ENCODE data around the gene MOV10. TPM values are rescaled to one million over a fixed set of nuclear protein-coding genes. Genes with fewer than 3 reads are reported as not detected.

MOV10 gene
- total and polyA plus RNA-seq, 10 of the 15 experiments (the other 5 are each of a cell fraction or from before 2014, with no cell fraction given), result 21.0 to 80.3 (median 49.8) TPM

DNA sequence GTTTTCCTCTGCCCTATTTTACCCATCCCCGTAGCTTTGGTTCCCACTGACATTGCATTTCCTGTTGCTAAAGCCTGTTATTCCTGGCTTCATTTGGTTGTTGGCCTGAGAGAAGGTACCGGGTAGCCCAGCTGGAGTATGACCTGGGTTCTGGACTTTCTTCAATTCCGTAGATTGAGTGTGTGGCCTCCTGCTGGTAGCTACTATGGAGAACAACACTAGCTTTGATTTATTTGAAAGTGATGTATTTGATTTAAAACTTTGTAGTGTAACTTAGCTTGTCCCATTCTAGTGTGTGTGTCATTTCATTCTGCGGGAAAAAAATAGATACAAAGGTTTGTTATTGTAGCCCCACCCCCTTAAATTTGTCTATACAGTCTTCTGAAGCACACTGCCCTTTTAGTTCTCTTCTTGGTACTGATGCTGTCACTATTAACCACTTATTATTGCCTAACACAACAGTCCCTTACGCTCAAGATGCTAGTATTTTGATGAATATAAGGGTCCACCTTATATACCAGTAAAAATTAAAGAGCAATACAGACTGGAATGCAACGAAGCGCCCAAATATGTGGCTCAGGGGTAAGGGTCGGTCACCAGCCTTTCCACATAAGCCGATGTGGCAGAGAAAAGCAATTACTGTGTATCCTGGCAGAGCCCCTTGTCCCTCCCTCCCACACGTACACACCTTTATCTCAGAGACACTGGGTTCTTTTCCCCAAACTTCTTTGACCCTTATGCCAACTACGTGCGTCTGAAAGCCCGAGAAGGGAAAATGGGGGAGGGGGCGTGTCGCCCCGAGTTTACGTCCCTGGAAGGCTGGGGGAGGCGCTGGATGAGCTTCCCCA, 643 bp upstream of the MOV10 start (continued):
- TF ChIP-seq, protein P1, sequence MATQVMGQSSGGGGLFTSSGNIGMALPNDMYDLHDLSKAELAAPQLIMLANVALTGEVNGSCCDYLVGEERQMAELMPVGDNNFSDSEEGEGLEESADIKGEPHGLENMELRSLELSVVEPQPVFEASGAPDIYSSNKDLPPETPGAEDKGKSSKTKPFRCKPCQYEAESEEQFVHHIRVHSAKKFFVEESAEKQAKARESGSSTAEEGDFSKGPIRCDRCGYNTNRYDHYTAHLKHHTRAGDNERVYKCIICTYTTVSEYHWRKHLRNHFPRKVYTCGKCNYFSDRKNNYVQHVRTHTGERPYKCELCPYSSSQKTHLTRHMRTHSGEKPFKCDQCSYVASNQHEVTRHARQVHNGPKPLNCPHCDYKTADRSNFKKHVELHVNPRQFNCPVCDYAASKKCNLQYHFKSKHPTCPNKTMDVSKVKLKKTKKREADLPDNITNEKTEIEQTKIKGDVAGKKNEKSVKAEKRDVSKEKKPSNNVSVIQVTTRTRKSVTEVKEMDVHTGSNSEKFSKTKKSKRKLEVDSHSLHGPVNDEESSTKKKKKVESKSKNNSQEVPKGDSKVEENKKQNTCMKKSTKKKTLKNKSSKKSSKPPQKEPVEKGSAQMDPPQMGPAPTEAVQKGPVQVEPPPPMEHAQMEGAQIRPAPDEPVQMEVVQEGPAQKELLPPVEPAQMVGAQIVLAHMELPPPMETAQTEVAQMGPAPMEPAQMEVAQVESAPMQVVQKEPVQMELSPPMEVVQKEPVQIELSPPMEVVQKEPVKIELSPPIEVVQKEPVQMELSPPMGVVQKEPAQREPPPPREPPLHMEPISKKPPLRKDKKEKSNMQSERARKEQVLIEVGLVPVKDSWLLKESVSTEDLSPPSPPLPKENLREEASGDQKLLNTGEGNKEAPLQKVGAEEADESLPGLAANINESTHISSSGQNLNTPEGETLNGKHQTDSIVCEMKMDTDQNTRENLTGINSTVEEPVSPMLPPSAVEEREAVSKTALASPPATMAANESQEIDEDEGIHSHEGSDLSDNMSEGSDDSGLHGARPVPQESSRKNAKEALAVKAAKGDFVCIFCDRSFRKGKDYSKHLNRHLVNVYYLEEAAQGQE (IDR thresholded peaks at IDR 0.05; ENCODE audit: low read depth, low read length), result no peak
- no peak for TF ChIP-seq CHD2 (IDR thresholded peaks at IDR 0.05; ENCODE audit: borderline replicate concordance, low read depth, low read length)

DNA sequence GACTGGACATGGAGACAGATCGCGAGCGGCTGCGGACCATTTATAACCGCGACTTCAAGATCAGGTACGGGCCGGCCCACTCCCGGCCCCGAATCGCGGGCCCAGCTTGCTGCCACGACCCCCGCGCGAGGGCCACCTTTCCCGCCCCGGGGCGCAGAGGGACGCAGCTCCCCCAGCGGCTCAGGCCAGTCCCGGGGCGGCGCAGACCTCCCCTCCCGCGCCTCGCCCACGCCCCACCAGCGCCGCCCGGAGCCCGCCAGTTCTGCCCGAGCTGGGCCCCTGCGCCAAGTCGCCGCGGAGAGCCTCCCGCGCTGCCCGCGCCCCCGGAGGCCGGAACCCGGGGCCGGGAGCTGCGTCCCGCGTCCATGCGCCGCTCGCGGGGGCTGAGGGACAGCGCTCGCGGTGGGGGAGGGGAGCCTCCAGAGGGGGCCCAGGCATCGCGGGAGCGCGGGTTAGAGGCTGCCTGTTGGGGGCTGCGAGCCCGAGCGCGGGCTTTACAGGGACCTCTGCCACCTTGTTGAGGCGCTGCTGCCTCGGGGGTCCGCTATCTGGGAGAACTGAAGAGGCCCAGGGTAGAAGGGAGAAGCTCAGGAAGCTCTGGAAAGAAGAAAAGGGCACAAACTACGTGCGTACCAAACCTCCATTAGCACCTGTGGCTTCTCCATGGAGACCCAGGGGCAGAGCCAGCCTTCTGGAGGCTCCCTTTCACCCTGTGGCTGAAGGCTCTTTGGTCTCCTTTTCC, 698 bp downstream of the MOV10 start:
- Histone ChIP-seq H3K27me3 (replicated peaks in 1 of 2; ENCODE audit: control insufficient read depth in 2 of 2, insufficient read depth in 2 of 2, low read length in 1 of 2) (no peaks in the 10 kb centered on the region), H3K4me3 (peak overlapping the region; percentile 86), H3K79me2 (ENCODE audit: control insufficient read depth, insufficient read depth, low read length) (peaks cover 17% of the 10 kb centered on the region), H3K9ac (ENCODE audit: control insufficient read depth, insufficient read depth, low read length) (peak overlapping the region; percentile 75), H3K9me3 (replicated peaks; ENCODE audit: control insufficient read depth, insufficient read depth, low read length) (no peaks in the 10 kb centered on the region), H3K27ac (ENCODE audit: control insufficient read depth, insufficient read depth) (peak overlapping the region; percentile 81), H3K36me3 (ENCODE audit: control insufficient read depth in 2 of 2, insufficient read depth in 2 of 2, low read length in 1 of 2) (no peaks in the 10 kb centered on the region; a peak in 1 of 4 replicates), H3K4me1 (ENCODE audit: control insufficient read depth, insufficient read depth, low read length) (peaks cover 9% of the 10 kb centered on the region), H3K4me2 (ENCODE audit: control insufficient read depth, insufficient read depth) (peak overlapping the region; percentile 93), H4K20me1 (ENCODE audit: control insufficient read depth, insufficient read depth) (no peaks in the 10 kb centered on the region), H2AFZ (ENCODE audit: control insufficient read depth, low read depth, low read length) (peak overlapping the region; percentile 83)
- POLR2A ChIA-PET, result interaction anchor here (0.7 to 2.0 kb wide), 11 partner anchors 20 to 284 kb away, joined by 3 to 21 read pairs (median 5); partner anchors contain the start of genes CAPZA1 and ST7L
- RAD21 ChIA-PET (ENCODE audit: unreplicated experiment), result interaction anchor here (0.7 to 4.8 kb wide), 15 partner anchors 14 to 284 kb away, joined by 3 to 42 read pairs (median 5); partner anchors contain the start of genes CAPZA1, CTTNBP2NL, PPM1J and ST7L
- intact Hi-C loops (cut with micrococcal nuclease; ENCODE audit: unreplicated experiment), result loop anchor here (1.0 to 2.0 kb wide), 2 partner anchors 30 to 56 kb away; partner anchors contain the start of genes CAPZA1 and ST7L
- in situ Hi-C loops (cut with MboI), result no loop called here
- FAIRE-seq (no peak), ATAC-seq (peak; percentile 73), DNase-seq (ENCODE audit: low read depth, low spot score) (no peak)
- no TSS peak for BruUV-seq (replicated peaks)
- 7% methylated on average over 53 of the region's 68 CpGs for WGBS (ENCODE audit: insufficient coverage, insufficient replicate concordance, low lambda C conversion rate, missing lambda C conversion rate)
- CTCF ChIA-PET, result interaction anchor here (0.6 to 6.2 kb wide), 22 partner anchors 10 to 284 kb away, joined by 3 to 33 read pairs (median 4); partner anchors contain the start of genes PPM1J and RHOC
- SMC1A ChIA-PET (ENCODE audit: uncharacterized antibody, unreplicated experiment), result interaction anchor here (0.6 to 3.9 kb wide), 12 partner anchors 11 to 281 kb away, joined by 3 to 28 read pairs (median 6); partner anchors contain the start of genes PPM1J, RHOC and ST7L
- TF ChIP-seq DPF2 (IDR thresholded peaks at IDR 0.05) (peak; percentile 63; the same call in 1 of the 2 replicates), KLF5 (IDR thresholded peaks at IDR 0.05; ENCODE audit: partially characterized antibody) (peak; percentile 23), SMARCA5 (IDR thresholded peaks at IDR 0.05) (peak; percentile 83), CBX5 (IDR thresholded peaks at IDR 0.05; ENCODE audit: low read depth) (no peak), GATAD2B (conservative IDR thresholded peaks at IDR 0.05; ENCODE audit: low read depth) (peak; percentile 86), BHLHE40 (IDR thresholded peaks at IDR 0.05; ENCODE audit: borderline replicate concordance in 1 of 2, low read depth in 2 of 2, low read length in 1 of 2) (peak in 1 of 2 experiments; percentile 31; a peak in 2 of 4 replicates), RB1 (IDR thresholded peaks at IDR 0.05; ENCODE audit: borderline replicate concordance) (peak; percentile 80; the same call in 1 of the 2 replicates)
- TF ChIP-seq, protein P2, sequence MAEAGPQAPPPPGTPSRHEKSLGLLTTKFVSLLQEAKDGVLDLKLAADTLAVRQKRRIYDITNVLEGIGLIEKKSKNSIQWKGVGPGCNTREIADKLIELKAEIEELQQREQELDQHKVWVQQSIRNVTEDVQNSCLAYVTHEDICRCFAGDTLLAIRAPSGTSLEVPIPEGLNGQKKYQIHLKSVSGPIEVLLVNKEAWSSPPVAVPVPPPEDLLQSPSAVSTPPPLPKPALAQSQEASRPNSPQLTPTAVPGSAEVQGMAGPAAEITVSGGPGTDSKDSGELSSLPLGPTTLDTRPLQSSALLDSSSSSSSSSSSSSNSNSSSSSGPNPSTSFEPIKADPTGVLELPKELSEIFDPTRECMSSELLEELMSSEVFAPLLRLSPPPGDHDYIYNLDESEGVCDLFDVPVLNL (IDR thresholded peaks at IDR 0.05; ENCODE audit: low read depth, low read length), result 0 out of 2 replicates have a peak, but pooled peaks have one; percentile 10
- TF ChIP-seq, protein P3, sequence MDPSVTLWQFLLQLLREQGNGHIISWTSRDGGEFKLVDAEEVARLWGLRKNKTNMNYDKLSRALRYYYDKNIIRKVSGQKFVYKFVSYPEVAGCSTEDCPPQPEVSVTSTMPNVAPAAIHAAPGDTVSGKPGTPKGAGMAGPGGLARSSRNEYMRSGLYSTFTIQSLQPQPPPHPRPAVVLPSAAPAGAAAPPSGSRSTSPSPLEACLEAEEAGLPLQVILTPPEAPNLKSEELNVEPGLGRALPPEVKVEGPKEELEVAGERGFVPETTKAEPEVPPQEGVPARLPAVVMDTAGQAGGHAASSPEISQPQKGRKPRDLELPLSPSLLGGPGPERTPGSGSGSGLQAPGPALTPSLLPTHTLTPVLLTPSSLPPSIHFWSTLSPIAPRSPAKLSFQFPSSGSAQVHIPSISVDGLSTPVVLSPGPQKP (IDR thresholded peaks at IDR 0.05; ENCODE audit: low read depth, low read length), result no peak

Measured in GM12878 (cell line).